GM06990 (cell line): ENCODE measurements around the gene WDR5B.
A peak's percentile ranks its signal among the peaks of the same experiment; 100 is the strongest.

Source experiments
- DNase-seq: peaks from one replicate; pipeline ENCODE4 v3.0.0-alpha.2; 2011; ENCODE audit not compliant: insufficient read length; ENCODE audit errors: extremely low read depth
- H3K27me3 ChIP-seq: replicated peaks from 2 replicates; pipeline ENCODE4 v1.6.0; 2011; ENCODE audit warnings: low read length; ENCODE audit not compliant: control insufficient read depth, insufficient read depth
- H3K36me3 ChIP-seq: 2 replicates; pipeline ENCODE4 v1.5.1; 2011; ENCODE audit warnings: low read length; ENCODE audit not compliant: control insufficient read depth, insufficient read depth
- H3K4me3 ChIP-seq: replicated peaks from 2 replicates; pipeline ENCODE4 v1.5.1; 2011; ENCODE audit warnings: low read depth, mild to moderate bottlenecking, control low read depth, low read length
- TF ChIP-seq, protein P1 (sequence below): IDR thresholded peaks from 2 replicates; pipeline ENCODE4 v1.5.1; 2011; ENCODE audit warnings: low read length, control low read depth, mild to moderate bottlenecking, inconsistent platforms; ENCODE audit not compliant: insufficient read depth, poor library complexity, severe bottlenecking

The WDR5B gene

DNA sequence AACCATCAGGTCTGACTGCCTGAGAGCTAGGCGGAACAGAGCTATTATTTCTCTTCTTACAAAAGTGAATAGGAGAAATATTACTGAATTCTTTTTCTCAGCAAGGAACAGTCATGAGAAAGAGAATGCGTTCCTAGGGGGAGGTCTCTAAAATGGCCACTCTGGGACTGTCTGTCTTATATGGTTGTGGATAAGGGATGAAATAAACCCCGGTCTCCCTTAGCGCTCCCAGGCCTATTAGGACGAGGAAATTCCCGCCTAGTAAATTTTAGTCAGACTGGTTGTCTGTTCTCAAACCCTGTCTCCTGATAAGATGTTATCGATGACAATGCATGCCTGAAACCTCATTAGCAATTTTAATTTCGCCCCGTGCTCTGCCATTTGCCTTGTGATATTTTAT is 20.1 kb upstream of the WDR5B start:
- TF ChIP-seq, protein P1, sequence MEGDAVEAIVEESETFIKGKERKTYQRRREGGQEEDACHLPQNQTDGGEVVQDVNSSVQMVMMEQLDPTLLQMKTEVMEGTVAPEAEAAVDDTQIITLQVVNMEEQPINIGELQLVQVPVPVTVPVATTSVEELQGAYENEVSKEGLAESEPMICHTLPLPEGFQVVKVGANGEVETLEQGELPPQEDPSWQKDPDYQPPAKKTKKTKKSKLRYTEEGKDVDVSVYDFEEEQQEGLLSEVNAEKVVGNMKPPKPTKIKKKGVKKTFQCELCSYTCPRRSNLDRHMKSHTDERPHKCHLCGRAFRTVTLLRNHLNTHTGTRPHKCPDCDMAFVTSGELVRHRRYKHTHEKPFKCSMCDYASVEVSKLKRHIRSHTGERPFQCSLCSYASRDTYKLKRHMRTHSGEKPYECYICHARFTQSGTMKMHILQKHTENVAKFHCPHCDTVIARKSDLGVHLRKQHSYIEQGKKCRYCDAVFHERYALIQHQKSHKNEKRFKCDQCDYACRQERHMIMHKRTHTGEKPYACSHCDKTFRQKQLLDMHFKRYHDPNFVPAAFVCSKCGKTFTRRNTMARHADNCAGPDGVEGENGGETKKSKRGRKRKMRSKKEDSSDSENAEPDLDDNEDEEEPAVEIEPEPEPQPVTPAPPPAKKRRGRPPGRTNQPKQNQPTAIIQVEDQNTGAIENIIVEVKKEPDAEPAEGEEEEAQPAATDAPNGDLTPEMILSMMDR = no peak
- Histone ChIP-seq H3K27me3 (no peaks in the 10 kb centered on the region), H3K36me3 (peaks cover 11% of the 10 kb centered on the region), H3K4me3 (no peak overlapping the region)
- DNase-seq = no peak

GRCh38 chr3:122430371-122430770 is 14.5 kb upstream of the WDR5B start:
- DNase-seq = no peak
- Histone ChIP-seq H3K36me3 (peaks cover 7% of the 10 kb centered on the region), H3K4me3 (no peak overlapping the region), H3K27me3 (no peaks in the 10 kb centered on the region)
- TF ChIP-seq, protein P1 = no peak

DNA sequence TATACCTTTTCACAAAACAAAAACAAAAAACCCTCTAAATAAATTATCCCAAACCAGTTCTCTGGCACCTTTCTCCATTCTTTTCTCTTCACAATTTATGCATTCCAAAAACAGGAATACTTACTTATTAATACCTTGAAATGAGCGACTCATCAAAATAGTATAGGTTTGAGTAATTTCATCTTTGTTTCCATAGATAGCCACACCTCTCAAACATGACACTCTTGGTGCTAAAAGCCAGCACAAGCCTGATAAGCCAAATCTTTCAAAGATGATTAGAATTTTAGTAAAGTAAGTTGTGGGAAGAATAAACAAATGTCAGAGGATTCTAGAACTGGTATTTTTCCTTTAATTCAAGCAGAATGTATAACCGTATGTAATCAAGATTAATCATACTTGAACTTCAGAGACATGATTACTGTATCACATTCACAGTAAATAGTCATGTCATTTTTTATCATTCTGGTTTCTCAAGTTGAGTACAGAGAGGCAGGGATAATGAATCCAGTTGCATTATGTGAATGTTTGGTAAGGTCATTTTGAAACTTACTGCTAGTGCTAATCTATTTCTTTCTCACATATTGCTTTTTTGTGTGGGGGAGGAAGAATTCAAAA is 12.1 kb upstream of the WDR5B start:
- peaks cover 7% of the 10 kb centered on the region for H3K36me3 ChIP-seq
- TF ChIP-seq, protein P1 = no peak
- peak; percentile 16 for DNase-seq
- no peaks in the 10 kb centered on the region for H3K27me3 ChIP-seq
- H3K4me3 ChIP-seq = no peak overlapping the region

DNA sequence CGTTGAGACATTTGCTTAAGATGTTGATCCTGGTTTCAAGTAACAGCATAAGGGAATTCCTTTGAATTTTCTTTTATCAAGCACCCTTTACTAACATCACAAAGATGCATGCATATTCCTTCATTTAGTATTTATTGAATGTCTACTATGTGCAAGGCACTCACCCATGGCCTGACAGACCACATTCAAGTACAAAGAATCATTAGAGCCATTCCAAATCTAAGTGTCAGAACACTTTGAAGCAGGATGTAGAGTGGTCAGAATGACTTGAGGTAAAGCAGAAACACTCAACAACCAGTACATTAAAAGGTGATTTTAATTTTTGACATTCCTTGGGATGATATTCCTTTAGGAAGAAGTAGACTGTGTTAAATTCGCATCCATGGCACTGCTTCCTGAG is 6.0 kb upstream of the WDR5B start:
- TF ChIP-seq, protein P1 = no peak
- no peak overlapping the region for H3K4me3 ChIP-seq

DNA sequence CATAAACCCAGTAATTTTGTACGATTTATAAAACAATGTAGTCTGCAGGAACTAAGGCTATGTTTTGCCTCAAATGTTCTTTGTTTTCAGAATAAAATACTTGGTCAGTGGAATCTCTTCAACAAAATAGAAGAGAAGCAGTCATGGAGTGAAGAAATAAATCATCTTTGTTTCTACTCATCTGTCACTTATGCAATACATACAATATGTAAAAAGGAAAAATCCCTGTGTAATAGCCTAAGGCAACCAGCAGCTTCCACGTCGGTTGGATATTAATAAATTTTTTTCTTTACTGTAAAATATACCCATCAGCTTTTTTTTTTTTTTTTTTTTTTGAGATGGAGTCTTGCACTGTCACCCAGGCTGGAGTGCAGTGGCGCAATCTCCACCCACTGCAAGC is 5.2 kb upstream of the WDR5B start:
- H3K4me3 ChIP-seq = no peak overlapping the region
- TF ChIP-seq, protein P1 = no peak
- no peak for DNase-seq
- peaks cover 1% of the 10 kb centered on the region for H3K36me3 ChIP-seq
- H3K27me3 ChIP-seq = no peaks in the 10 kb centered on the region

More for the DNA sequence above, 6.0 kb upstream of the WDR5B start:
- no peak for DNase-seq
- Histone ChIP-seq H3K27me3 (no peaks in the 10 kb centered on the region), H3K36me3 (peaks cover 5% of the 10 kb centered on the region)

DNA sequence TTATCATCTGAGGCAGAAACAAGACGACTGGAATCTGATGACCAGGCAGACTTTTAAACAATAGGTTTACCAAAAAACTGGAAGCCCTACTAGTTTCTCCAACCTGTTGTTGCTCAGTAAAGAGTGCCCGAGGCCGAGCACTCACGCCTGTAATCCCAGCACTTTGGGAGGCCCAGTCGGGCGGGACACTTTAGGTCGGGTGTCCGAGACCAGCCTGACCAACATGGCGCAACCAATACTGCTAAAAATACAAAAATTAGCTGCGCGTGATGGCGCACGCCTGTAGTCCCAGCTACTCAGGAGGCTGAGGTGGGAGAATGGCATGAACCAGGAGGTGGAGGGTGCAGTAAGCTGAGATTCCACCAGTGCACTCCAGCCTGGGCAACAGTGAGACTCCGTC is 1.1 kb upstream of the WDR5B start:
- DNase-seq = no peak
- TF ChIP-seq, protein P1 = no peak
- no peaks in the 10 kb centered on the region for H3K27me3 ChIP-seq
- no peaks in the 10 kb centered on the region for H3K36me3 ChIP-seq
- peak overlapping the region; percentile 71 for H3K4me3 ChIP-seq
